ENCODE results near the gene BTLA. TPM values are rescaled to one million over a fixed set of nuclear protein-coding genes. Genes with fewer than 3 reads are reported as not detected.

The BTLA gene
- total RNA-seq, 1 donor from 2014 or later: not detected

- Mint-ChIP-seq H3K4me3 (ENCODE audit: unreplicated experiment) (no peak overlapping the region), H3K36me3 (ENCODE audit: unreplicated experiment) (no peaks in the 10 kb centered on the region), H3K27me3 (ENCODE audit: unreplicated experiment) (no peaks in the 10 kb centered on the region), H3K4me1 (ENCODE audit: low read depth, unreplicated experiment) (no peaks in the 10 kb centered on the region), H3K27ac (ENCODE audit: unreplicated experiment) (no peak overlapping the region), H3K9me3 (ENCODE audit: unreplicated experiment) (no peaks in the 10 kb centered on the region)
- DNase-seq: no peak
- TF ChIP-seq CTCF (IDR thresholded peaks at IDR 0.05; ENCODE audit: partially characterized antibody, unreplicated experiment): no peak
Observed at GRCh38 chr3:112471596-112472325, 27.5 kb downstream of the BTLA start.

DNA sequence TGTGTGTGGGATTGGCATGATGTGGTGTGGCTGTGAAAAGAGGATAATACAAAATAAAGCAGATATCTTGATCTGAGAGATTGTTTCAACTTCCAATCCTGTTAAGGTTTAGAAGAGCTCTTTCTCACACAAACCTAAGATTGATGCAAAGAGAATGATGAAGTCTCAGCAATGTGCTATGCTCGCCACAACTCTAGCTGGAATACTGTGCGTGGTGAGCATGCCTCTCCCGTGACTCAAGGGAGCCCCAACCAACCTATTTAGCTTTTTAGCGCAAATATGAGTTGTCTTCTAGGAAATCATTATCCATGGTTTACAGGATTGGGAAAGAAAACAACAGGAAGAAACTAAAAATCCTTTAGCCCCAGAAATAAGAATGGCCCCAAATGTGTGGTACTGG, 28.5 kb downstream of the BTLA start:
- TF ChIP-seq CTCF (IDR thresholded peaks at IDR 0.05; ENCODE audit: partially characterized antibody, unreplicated experiment): no peak
- Mint-ChIP-seq H3K9me3 (ENCODE audit: unreplicated experiment) (no peaks in the 10 kb centered on the region), H3K27me3 (ENCODE audit: unreplicated experiment) (no peaks in the 10 kb centered on the region), H3K4me1 (ENCODE audit: low read depth, unreplicated experiment) (no peaks in the 10 kb centered on the region), H3K27ac (ENCODE audit: unreplicated experiment) (no peak overlapping the region), H3K4me3 (ENCODE audit: unreplicated experiment) (no peak overlapping the region), H3K36me3 (ENCODE audit: unreplicated experiment) (no peaks in the 10 kb centered on the region)
- DNase-seq: no peak

GRCh38 chr3:112469671-112470070, 29.6 kb downstream of the BTLA start:
- no peaks in the 10 kb centered on the region for H3K4me1 Mint-ChIP-seq (ENCODE audit: low read depth, unreplicated experiment)

GRCh38 chr3:112467539-112467938, 31.7 kb downstream of the BTLA start:
- Mint-ChIP-seq H3K4me3 (ENCODE audit: unreplicated experiment) (no peak overlapping the region), H3K4me1 (ENCODE audit: low read depth, unreplicated experiment) (no peaks in the 10 kb centered on the region), H3K9me3 (ENCODE audit: unreplicated experiment) (no peaks in the 10 kb centered on the region), H3K27ac (ENCODE audit: unreplicated experiment) (no peak overlapping the region), H3K27me3 (ENCODE audit: unreplicated experiment) (no peaks in the 10 kb centered on the region), H3K36me3 (ENCODE audit: unreplicated experiment) (no peaks in the 10 kb centered on the region)
- no peak for DNase-seq
- TF ChIP-seq CTCF (IDR thresholded peaks at IDR 0.05; ENCODE audit: partially characterized antibody, unreplicated experiment): no peak

More at GRCh38 chr3:112469671-112470070, 29.6 kb downstream of the BTLA start:
- DNase-seq: no peak
- no peaks in the 10 kb centered on the region for H3K27me3 Mint-ChIP-seq (ENCODE audit: unreplicated experiment)
- no peak for TF ChIP-seq CTCF (IDR thresholded peaks at IDR 0.05; ENCODE audit: partially characterized antibody, unreplicated experiment)
- H3K27ac Mint-ChIP-seq (ENCODE audit: unreplicated experiment): no peak overlapping the region
- no peaks in the 10 kb centered on the region for H3K9me3 Mint-ChIP-seq (ENCODE audit: unreplicated experiment)
- H3K4me3 Mint-ChIP-seq (ENCODE audit: unreplicated experiment): no peak overlapping the region
- no peaks in the 10 kb centered on the region for H3K36me3 Mint-ChIP-seq (ENCODE audit: unreplicated experiment)

- H3K36me3 Mint-ChIP-seq (ENCODE audit: unreplicated experiment): no peaks in the 10 kb centered on the region
Observed at GRCh38 chr3:112466020-112466419, 33.3 kb downstream of the BTLA start.

More at GRCh38 chr3:112466020-112466419, 33.3 kb downstream of the BTLA start:
- no peaks in the 10 kb centered on the region for H3K9me3 Mint-ChIP-seq (ENCODE audit: unreplicated experiment)
- DNase-seq: no peak
- no peaks in the 10 kb centered on the region for H3K27me3 Mint-ChIP-seq (ENCODE audit: unreplicated experiment)
- no peak overlapping the region for H3K27ac Mint-ChIP-seq (ENCODE audit: unreplicated experiment)
- no peaks in the 10 kb centered on the region for H3K4me1 Mint-ChIP-seq (ENCODE audit: low read depth, unreplicated experiment)
- no peak overlapping the region for H3K4me3 Mint-ChIP-seq (ENCODE audit: unreplicated experiment)
- no peak for TF ChIP-seq CTCF (IDR thresholded peaks at IDR 0.05; ENCODE audit: partially characterized antibody, unreplicated experiment)

Data from glutamatergic neuron (in vitro differentiated cells).